ENCODE results near the gene ZBTB46.

Gene ZBTB46

GRCh38 chr20:63767886-63768285 is 63.2 kb downstream of the ZBTB46 start:
- no peak for DNase-seq (ENCODE audit: low read depth, low spot score)

- DNase-seq (ENCODE audit: low read depth, low spot score) = no peak
Observed at GRCh38 chr20:63767456-63767855, 63.6 kb downstream of the ZBTB46 start.

- DNase-seq (ENCODE audit: low read depth, low spot score) = no peak
Observed at GRCh38 chr20:63766695-63767426, 64.2 kb downstream of the ZBTB46 start.

GRCh38 chr20:63765902-63766301 is 65.2 kb downstream of the ZBTB46 start:
- no peak for DNase-seq (ENCODE audit: low read depth, low spot score)

- DNase-seq (ENCODE audit: low read depth, low spot score) = no peak
Observed at GRCh38 chr20:63765082-63765873, 65.8 kb downstream of the ZBTB46 start.

- no peak for DNase-seq (ENCODE audit: low read depth, low spot score)
Observed at GRCh38 chr20:63759377-63759901, 71.6 kb downstream of the ZBTB46 start.

- DNase-seq (ENCODE audit: low read depth, low spot score) = no peak
Observed at GRCh38 chr20:63758152-63758551, 72.9 kb downstream of the ZBTB46 start.

GRCh38 chr20:63756648-63756991 is 74.4 kb downstream of the ZBTB46 start:
- no peak for DNase-seq (ENCODE audit: low read depth, low spot score)

GRCh38 chr20:63755933-63756647 is 75.0 kb downstream of the ZBTB46 start:
- no peak for DNase-seq (ENCODE audit: low read depth, low spot score)

- no peak for DNase-seq (ENCODE audit: low read depth, low spot score)
Observed at GRCh38 chr20:63754008-63754407, 77.1 kb downstream of the ZBTB46 start.

- DNase-seq (ENCODE audit: low read depth, low spot score) = no peak
Observed at GRCh38 chr20:63753381-63753780, 77.7 kb downstream of the ZBTB46 start.

- no peak for DNase-seq (ENCODE audit: low read depth, low spot score)
Observed at GRCh38 chr20:63752411-63753101, 78.5 kb downstream of the ZBTB46 start.

GRCh38 chr20:63751471-63752271 is 79.4 kb downstream of the ZBTB46 start:
- DNase-seq (ENCODE audit: low read depth, low spot score) = no peak

- no peak for DNase-seq (ENCODE audit: low read depth, low spot score)
Observed at GRCh38 chr20:63750807-63751470, 80.1 kb downstream of the ZBTB46 start.

GRCh38 chr20:63749597-63750508 is 81.2 kb downstream of the ZBTB46 start:
- no peak for DNase-seq (ENCODE audit: low read depth, low spot score)

- DNase-seq (ENCODE audit: low read depth, low spot score) = no peak
Observed at GRCh38 chr20:63748934-63749270, 82.2 kb downstream of the ZBTB46 start.

GRCh38 chr20:63748070-63748933 is 82.8 kb downstream of the ZBTB46 start:
- no peak for DNase-seq (ENCODE audit: low read depth, low spot score)

GRCh38 chr20:63747622-63748069 is 83.4 kb downstream of the ZBTB46 start:
- no peak for DNase-seq (ENCODE audit: low read depth, low spot score)

All from iPS DF 19.7 (cell line).